Fibroblast of lung (primary cell): ENCODE measurements around the gene UBE2E2.

Experiments used
- CTCF ChIP-seq, 2 donors: IDR thresholded peaks in 1 of 2; conservative IDR thresholded peaks in 1 of 2; 1 replicate in 1 of 2; 2 replicates in 1 of 2; pipeline ENCODE4 v1.5.1; 2011 to 2012; ENCODE audit warnings: low read length in 2 of 2, control low read depth in 1 of 2, inconsistent platforms in 1 of 2, low read depth in 1 of 2, mild to moderate bottlenecking in 1 of 2
- EZH2 ChIP-seq: IDR thresholded peaks from 2 replicates; pipeline ENCODE4 v1.5.1; 2012; ENCODE audit warnings: low read length, control low read depth, mild to moderate bottlenecking; ENCODE audit errors: missing control alignments

DNA sequence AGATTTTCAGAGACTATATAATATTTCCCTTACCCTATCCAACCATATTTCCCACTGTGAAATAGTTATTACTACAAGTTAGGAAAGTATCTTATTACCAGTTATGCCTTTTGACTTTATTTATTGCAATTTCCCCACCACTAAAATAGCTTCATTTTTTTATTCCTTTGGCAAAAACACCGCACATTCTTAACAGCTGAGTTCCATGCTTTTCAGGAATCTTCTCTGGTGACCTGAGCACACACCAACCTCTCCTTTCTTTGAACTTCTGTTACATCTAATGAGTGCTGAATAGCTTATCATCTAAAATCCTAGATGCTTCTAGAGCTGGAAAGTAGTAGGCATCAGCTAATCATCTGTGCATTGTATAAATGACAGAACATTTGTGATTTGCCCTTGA, 99.1 kb downstream of the UBE2E2 start:
- no peak for TF ChIP-seq CTCF (conservative IDR thresholded peaks at IDR 0.05 in 1 of 2, IDR thresholded peaks at IDR 0.05 in 1 of 2; ENCODE audit: low read depth in 1 of 2, low read length in 2 of 2)
- TF ChIP-seq EZH2 = no peak
